DND-41 (cell line): Measurements from ENCODE around the gene PHF21B.

Experiments used
- EZH2 ChIP-seq: IDR thresholded peaks from 3 replicates; pipeline ENCODE4 v1.6.1; 2012; ENCODE audit warnings: borderline replicate concordance, low read depth, mild to moderate bottlenecking, moderate library complexity, low read length, inconsistent platforms; ENCODE audit not compliant: severe bottlenecking
- TF ChIP-seq, protein P1 (sequence below): IDR thresholded peaks from 2 replicates; pipeline ENCODE4 v1.5.1; 2012; ENCODE audit warnings: borderline replicate concordance, low read length, moderate library complexity, mild to moderate bottlenecking; ENCODE audit not compliant: poor library complexity, severe bottlenecking; ENCODE audit errors: extremely low read depth

DNA sequence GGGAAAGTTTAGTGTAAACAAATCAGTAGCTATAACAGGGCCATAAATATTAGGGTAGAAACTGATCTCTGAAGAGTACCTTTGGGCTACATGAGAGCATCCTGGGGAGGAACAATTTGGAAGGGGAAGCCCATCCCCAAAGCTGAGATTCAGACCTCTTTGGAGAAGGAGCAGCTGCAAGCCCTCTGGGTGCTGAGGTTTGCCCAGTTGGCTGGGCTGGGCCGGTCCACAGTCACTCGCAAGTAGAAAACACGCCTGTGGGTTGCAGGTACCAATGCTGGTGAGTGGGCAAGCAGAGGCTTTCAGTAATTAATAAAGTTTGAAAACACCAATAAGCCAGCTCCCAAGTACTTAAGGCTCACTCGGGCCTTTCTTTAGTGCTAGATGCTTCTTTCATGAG lies 132.9 kb downstream of the PHF21B start:
- TF ChIP-seq, protein P1, sequence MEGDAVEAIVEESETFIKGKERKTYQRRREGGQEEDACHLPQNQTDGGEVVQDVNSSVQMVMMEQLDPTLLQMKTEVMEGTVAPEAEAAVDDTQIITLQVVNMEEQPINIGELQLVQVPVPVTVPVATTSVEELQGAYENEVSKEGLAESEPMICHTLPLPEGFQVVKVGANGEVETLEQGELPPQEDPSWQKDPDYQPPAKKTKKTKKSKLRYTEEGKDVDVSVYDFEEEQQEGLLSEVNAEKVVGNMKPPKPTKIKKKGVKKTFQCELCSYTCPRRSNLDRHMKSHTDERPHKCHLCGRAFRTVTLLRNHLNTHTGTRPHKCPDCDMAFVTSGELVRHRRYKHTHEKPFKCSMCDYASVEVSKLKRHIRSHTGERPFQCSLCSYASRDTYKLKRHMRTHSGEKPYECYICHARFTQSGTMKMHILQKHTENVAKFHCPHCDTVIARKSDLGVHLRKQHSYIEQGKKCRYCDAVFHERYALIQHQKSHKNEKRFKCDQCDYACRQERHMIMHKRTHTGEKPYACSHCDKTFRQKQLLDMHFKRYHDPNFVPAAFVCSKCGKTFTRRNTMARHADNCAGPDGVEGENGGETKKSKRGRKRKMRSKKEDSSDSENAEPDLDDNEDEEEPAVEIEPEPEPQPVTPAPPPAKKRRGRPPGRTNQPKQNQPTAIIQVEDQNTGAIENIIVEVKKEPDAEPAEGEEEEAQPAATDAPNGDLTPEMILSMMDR, result no peak
- TF ChIP-seq EZH2, result no peak
